Raji (cell line): Measurements from ENCODE around the gene SULF2.

Experiments used
- POLR2A ChIP-seq: IDR thresholded peaks from 2 replicates; pipeline ENCODE4 v1.6.1; 2011; ENCODE audit warnings: low read depth, low read length, control low read depth; ENCODE audit not compliant: insufficient read depth

The SULF2 gene

GRCh38 chr20:47785311-47785853 lies at the start of gene SULF2:
TSS of gene SULF2 (minus strand) at chr20:47785481. CDS start at chr20:47757363, 28,118 bp downstream.
- no peak for TF ChIP-seq POLR2A

GRCh38 chr20:47825011-47825762 lies 39.9 kb upstream of the SULF2 start:
- no peak for TF ChIP-seq POLR2A

GRCh38 chr20:47821481-47822100 lies 36.3 kb upstream of the SULF2 start:
- no peak for TF ChIP-seq POLR2A

GRCh38 chr20:47818996-47819609 lies 33.8 kb upstream of the SULF2 start:
- TF ChIP-seq POLR2A, result no peak

GRCh38 chr20:47818466-47818865 lies 33.2 kb upstream of the SULF2 start:
- TF ChIP-seq POLR2A, result no peak

- TF ChIP-seq POLR2A, result no peak
Observed at GRCh38 chr20:47818016-47818415, 32.7 kb upstream of the SULF2 start.

GRCh38 chr20:47817573-47817972 lies 32.3 kb upstream of the SULF2 start:
- TF ChIP-seq POLR2A, result no peak

- TF ChIP-seq POLR2A, result no peak
Observed at GRCh38 chr20:47816487-47817451, 31.5 kb upstream of the SULF2 start.

- TF ChIP-seq POLR2A, result no peak
Observed at GRCh38 chr20:47815866-47816265, 30.6 kb upstream of the SULF2 start.

GRCh38 chr20:47815416-47815806 lies 30.1 kb upstream of the SULF2 start:
- TF ChIP-seq POLR2A, result no peak

GRCh38 chr20:47814632-47815415 lies 29.5 kb upstream of the SULF2 start:
- TF ChIP-seq POLR2A, result no peak

GRCh38 chr20:47810721-47811347 lies 25.6 kb upstream of the SULF2 start:
- no peak for TF ChIP-seq POLR2A

- no peak for TF ChIP-seq POLR2A
Observed at GRCh38 chr20:47810116-47810677, 24.9 kb upstream of the SULF2 start.
